GM19351 (cell line): ENCODE results near the gene KRTAP4-1.
"Not testable (repeated sequence)": the region's sequence is repeated elsewhere in the genome, so short reads cannot be mapped to it uniquely, and the experiment has no call there.

Experiments
- ATAC-seq: cut with Tn5 transposase; IDR thresholded peaks from one replicate; pipeline ENCODE4 v1.9.1; 2021; ENCODE audit warnings: mild to moderate bottlenecking, moderate library complexity; ENCODE audit not compliant: unreplicated experiment

Gene KRTAP4-1

GRCh38 chr17:41176744-41177387 lies 7.8 kb downstream of the KRTAP4-1 start:
- no peak for ATAC-seq

- ATAC-seq: no peak
Measured at GRCh38 chr17:41171886-41172285, 12.8 kb downstream of the KRTAP4-1 start.

- ATAC-seq: no peak
Measured at GRCh38 chr17:41168121-41168520, 16.6 kb downstream of the KRTAP4-1 start, which contains the start of gene KRTAP4-3. KRTAP4-3 (minus strand) TSS chr17:41168221; CDS start chr17:41168172, 49 bp downstream.

GRCh38 chr17:41167561-41167960 lies 17.1 kb downstream of the KRTAP4-1 start:
- ATAC-seq: no peak

DNA sequence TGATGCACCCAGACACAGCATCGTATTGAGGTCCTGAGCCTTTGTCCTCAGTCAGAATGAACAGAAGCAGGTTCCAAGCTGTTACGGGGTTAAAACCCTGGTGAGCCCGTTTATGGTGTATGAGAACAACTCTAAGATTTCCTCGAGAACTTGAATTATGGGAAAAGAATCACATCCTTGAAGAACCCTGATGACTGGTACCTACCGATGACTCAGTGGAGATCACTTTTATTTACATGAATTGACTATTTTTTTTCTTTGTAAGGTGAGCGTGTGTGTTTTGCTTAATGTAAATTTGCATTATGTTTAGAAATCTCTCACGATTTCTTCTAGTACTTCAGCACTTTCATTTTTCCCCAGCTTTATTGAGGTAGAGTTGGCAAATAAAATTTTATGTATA lies 20.9 kb downstream of the KRTAP4-1 start:
- ATAC-seq: no peak

GRCh38 chr17:41160648-41161047 lies 24.1 kb downstream of the KRTAP4-1 start, which contains the start of gene KRTAP4-4:
KRTAP4-4 (minus strand) TSS chr17:41160748; CDS start chr17:41160691, 57 bp downstream.
- ATAC-seq: no peak

DNA sequence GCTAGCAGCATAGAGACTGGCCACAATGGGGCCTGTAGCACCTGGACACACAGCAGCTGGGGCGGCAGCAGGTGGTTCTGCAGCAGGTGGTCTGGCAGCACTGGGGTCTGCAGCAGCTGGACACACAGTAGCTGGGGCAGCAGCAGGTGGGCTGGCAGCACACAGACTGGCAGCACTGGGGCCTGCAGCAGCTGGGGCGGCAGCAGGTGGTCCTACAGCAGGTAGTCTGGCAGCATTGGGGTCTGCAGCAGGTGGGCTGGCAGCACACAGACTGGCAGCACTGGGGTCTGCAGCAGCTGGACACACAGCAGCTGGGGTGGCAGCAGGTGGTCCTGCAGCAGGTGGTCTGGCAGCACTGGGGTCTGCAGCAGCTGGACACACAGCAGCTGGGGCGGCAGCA lies 24.5 kb downstream of the KRTAP4-1 start:
- not testable (repeated sequence) for ATAC-seq

GRCh38 chr17:41153856-41154255 lies 30.9 kb downstream of the KRTAP4-1 start:
- ATAC-seq: no peak

- no peak for ATAC-seq
Measured at GRCh38 chr17:41151525-41151924, 33.2 kb downstream of the KRTAP4-1 start.

- ATAC-seq: no peak
Measured at GRCh38 chr17:41150026-41150425, 34.7 kb downstream of the KRTAP4-1 start.

DNA sequence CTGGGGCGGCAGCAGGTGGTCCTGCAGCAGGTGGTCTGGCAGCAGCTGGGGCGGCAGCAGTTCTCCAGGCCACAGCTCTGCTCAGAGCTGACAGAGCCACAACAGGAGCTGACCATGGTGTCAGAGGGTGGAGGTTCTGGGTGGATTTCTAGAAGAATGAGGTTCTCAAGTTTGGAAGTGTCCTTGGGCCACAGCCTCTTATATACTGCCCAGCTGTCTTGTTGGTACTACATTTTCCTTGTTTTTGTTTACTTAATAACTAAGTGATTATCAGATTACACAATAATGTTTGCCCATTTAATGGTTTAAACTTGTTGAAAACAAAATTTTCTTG lies 35.1 kb downstream of the KRTAP4-1 start, which contains the start of gene KRTAP4-5:
Gene KRTAP4-5, minus strand, starts transcription at position 174 of the 334 bp plus-strand sequence. Its CDS starts 58 bp downstream, at position 116.
- ATAC-seq: no peak

- ATAC-seq: not testable (repeated sequence)
Measured at GRCh38 chr17:41148971-41149651, 35.6 kb downstream of the KRTAP4-1 start.

DNA sequence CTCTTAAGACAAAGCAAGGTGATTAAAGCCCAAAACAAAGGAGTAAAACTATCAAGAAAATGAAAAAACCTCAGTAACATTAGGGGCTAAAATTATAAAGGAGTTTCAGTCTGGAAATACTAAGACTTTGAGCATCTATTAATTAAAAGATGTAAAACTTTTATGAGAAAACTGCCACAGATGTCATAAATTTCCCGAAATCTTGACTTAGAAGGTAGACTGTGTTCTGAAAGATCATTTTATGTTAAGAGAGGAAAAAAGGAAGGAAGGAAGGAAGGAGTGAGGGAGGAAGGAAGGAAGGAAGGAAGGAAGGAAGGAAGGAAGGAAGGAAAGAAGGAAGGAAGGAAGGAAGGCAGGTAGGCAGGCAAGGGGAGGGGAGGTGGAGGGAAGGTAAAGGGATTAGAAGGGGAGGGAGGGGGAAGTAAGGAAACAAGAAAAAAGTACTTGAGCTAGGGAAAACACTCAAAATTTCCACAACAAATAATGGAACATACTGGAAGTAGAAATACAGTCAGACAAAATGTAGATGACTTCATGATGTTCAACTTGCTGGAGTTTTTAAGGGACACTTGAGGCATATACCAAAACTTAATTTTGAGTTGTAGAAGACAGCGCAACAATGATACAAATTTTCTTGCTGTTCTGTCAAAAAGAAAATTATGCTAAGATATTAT lies 37.0 kb downstream of the KRTAP4-1 start:
- ATAC-seq: no peak

- ATAC-seq: no peak
Measured at GRCh38 chr17:41145261-41145660, 39.5 kb downstream of the KRTAP4-1 start.

DNA sequence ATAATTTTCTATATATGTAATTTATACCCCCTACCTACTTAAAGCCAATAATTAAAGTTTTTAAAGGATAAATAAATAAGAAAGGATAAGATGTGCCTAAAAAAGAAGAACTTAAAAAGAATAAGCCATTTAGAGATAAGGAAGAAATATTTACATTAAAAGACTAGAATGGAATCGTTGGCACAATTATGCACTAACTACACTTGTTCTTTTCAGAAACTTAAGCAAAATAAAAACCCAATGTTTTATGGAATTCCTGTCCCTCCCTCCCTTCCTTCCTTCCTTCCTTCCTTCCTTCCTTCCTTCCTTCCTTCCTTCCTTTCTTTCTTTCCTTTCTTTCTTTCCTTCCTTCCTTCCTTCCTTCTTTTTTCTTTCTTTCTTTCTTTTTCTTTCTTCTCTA lies 39.9 kb downstream of the KRTAP4-1 start:
- ATAC-seq: no peak

- no peak for ATAC-seq
Measured at GRCh38 chr17:41141361-41141760, 43.4 kb downstream of the KRTAP4-1 start.

- ATAC-seq: no peak
Measured at GRCh38 chr17:41140360-41141131, 44.2 kb downstream of the KRTAP4-1 start, which contains the start of gene KRTAP4-6. KRTAP4-6 (minus strand) TSS chr17:41140544; CDS start chr17:41140487, 57 bp downstream.

- not testable (repeated sequence) for ATAC-seq
Measured at GRCh38 chr17:41139865-41140264, 44.8 kb downstream of the KRTAP4-1 start.
